ENCODE data around the gene UBE2K.

UBE2K gene

GRCh38 chr4:39713691-39714090, 15.8 kb downstream of the UBE2K start:
- H4K12ac ChIP-seq (ENCODE audit: low read depth, low read length), result no peak overlapping the region
- DNase-seq, result peak in 1 of 2 donors; percentile 35
- H3K9ac ChIP-seq (ENCODE audit: low read length), result no peak overlapping the region
- no peak overlapping the region for H2BK120ac ChIP-seq (ENCODE audit: insufficient read depth, low read length, poor library complexity)
- H4K8ac ChIP-seq (ENCODE audit: low read depth, low read length), result no peak overlapping the region
- no peak overlapping the region for H3K4me3 ChIP-seq (ENCODE audit: low read depth, low read length)
- no peak overlapping the region for H2AK5ac ChIP-seq (ENCODE audit: low read length)
- no peaks in the 10 kb centered on the region for H3K27me3 ChIP-seq (ENCODE audit: insufficient read depth, low read length)
- H2AFZ ChIP-seq (ENCODE audit: insufficient read depth, low read length, poor library complexity), result no peak overlapping the region
- no peaks in the 10 kb centered on the region for H3K9me3 ChIP-seq (ENCODE audit: insufficient read depth, low read depth, low read length)
- H3K79me1 ChIP-seq (ENCODE audit: low read length), result no peaks in the 10 kb centered on the region
- H3K4me2 ChIP-seq (ENCODE audit: low read length), result no peak overlapping the region
- peak overlapping the region; percentile 86 for H3K4ac ChIP-seq (ENCODE audit: low read depth, low read length)
- no peak overlapping the region for H2BK5ac ChIP-seq (ENCODE audit: low read depth, low read length, poor library complexity)
- H4K91ac ChIP-seq (ENCODE audit: low read depth, low read length), result no peak overlapping the region
- H3K23ac ChIP-seq (ENCODE audit: low read length), result no peak overlapping the region
- H3K4me1 ChIP-seq (ENCODE audit: control insufficient read depth in 1 of 2, insufficient read depth in 2 of 2, low read length in 2 of 2), result peaks cover 4 to 5% of the 10 kb centered on the region in 2 experiments
- H3K14ac ChIP-seq (ENCODE audit: low read length), result no peak overlapping the region
- WGBS (ENCODE audit: extremely low coverage, insufficient coverage, insufficient read length), result no CpG with 5 or more reads among the region's 1 CpG
- peaks cover 2 to 14% of the 10 kb centered on the region in 2 experiments for H3K36me3 ChIP-seq (ENCODE audit: control insufficient read depth in 1 of 2, insufficient read depth in 2 of 2, low read length in 2 of 2)
- no peak overlapping the region for H3K18ac ChIP-seq (ENCODE audit: low read length)
- no peak overlapping the region for H3K27ac ChIP-seq (ENCODE audit: low read depth, low read length)
- peaks cover 24% of the 10 kb centered on the region for H3K79me2 ChIP-seq (ENCODE audit: control insufficient read depth, insufficient read depth, low read length, poor library complexity)
- H2BK12ac ChIP-seq (ENCODE audit: low read length), result no peak overlapping the region

GRCh38 chr4:39714166-39714565, 16.2 kb downstream of the UBE2K start:
- H2AK5ac ChIP-seq (ENCODE audit: low read length), result no peak overlapping the region
- H4K91ac ChIP-seq (ENCODE audit: low read depth, low read length), result no peak overlapping the region
- no peak overlapping the region for H2BK12ac ChIP-seq (ENCODE audit: low read length)
- H3K4me3 ChIP-seq (ENCODE audit: low read depth, low read length), result no peak overlapping the region
- no peak overlapping the region for H3K23ac ChIP-seq (ENCODE audit: low read length)
- H2BK5ac ChIP-seq (ENCODE audit: low read depth, low read length, poor library complexity), result no peak overlapping the region
- no peak overlapping the region for H2BK120ac ChIP-seq (ENCODE audit: insufficient read depth, low read length, poor library complexity)
- no peak overlapping the region for H3K9ac ChIP-seq (ENCODE audit: low read length)
- peaks cover 2 to 14% of the 10 kb centered on the region in 2 experiments for H3K36me3 ChIP-seq (ENCODE audit: control insufficient read depth in 1 of 2, insufficient read depth in 2 of 2, low read length in 2 of 2)
- H3K9me3 ChIP-seq (ENCODE audit: insufficient read depth, low read depth, low read length), result no peaks in the 10 kb centered on the region
- H3K27ac ChIP-seq (ENCODE audit: low read depth, low read length), result no peak overlapping the region
- DNase-seq, result no peak
- H3K27me3 ChIP-seq (ENCODE audit: insufficient read depth, low read length), result no peaks in the 10 kb centered on the region
- H3K79me1 ChIP-seq (ENCODE audit: low read length), result no peaks in the 10 kb centered on the region
- no peak overlapping the region for H4K12ac ChIP-seq (ENCODE audit: low read depth, low read length)
- peaks cover 7% of the 10 kb centered on the region in 2 experiments for H3K4me1 ChIP-seq (ENCODE audit: control insufficient read depth in 1 of 2, insufficient read depth in 2 of 2, low read length in 2 of 2)
- no peak overlapping the region for H2AFZ ChIP-seq (ENCODE audit: insufficient read depth, low read length, poor library complexity)
- no peak overlapping the region for H4K8ac ChIP-seq (ENCODE audit: low read depth, low read length)
- H3K4me2 ChIP-seq (ENCODE audit: low read length), result no peak overlapping the region
- H3K79me2 ChIP-seq (ENCODE audit: control insufficient read depth, insufficient read depth, low read length, poor library complexity), result peaks cover 24% of the 10 kb centered on the region
- no peak overlapping the region for H3K14ac ChIP-seq (ENCODE audit: low read length)
- no peak overlapping the region for H3K18ac ChIP-seq (ENCODE audit: low read length)
- H3K4ac ChIP-seq (ENCODE audit: low read depth, low read length), result peak overlapping the region; percentile 86
- no CpG with 5 or more reads among the region's 3 CpGs for WGBS (ENCODE audit: extremely low coverage, insufficient coverage, insufficient read length)

GRCh38 chr4:39715788-39716187, 17.9 kb downstream of the UBE2K start:
- Histone ChIP-seq H3K4me3 (ENCODE audit: low read depth, low read length) (no peak overlapping the region), H3K4me2 (ENCODE audit: low read length) (no peak overlapping the region), H2AK5ac (ENCODE audit: low read length) (no peak overlapping the region), H4K8ac (ENCODE audit: low read depth, low read length) (no peak overlapping the region), H2BK12ac (ENCODE audit: low read length) (no peak overlapping the region), H2AFZ (ENCODE audit: insufficient read depth, low read length, poor library complexity) (no peak overlapping the region), H3K36me3 (ENCODE audit: control insufficient read depth in 1 of 2, insufficient read depth in 2 of 2, low read length in 2 of 2) (peaks cover 2 to 14% of the 10 kb centered on the region in 2 experiments), H3K14ac (ENCODE audit: low read length) (no peak overlapping the region), H2BK120ac (ENCODE audit: insufficient read depth, low read length, poor library complexity) (no peak overlapping the region), H3K79me2 (ENCODE audit: control insufficient read depth, insufficient read depth, low read length, poor library complexity) (peaks cover 21% of the 10 kb centered on the region), H3K27me3 (ENCODE audit: insufficient read depth, low read length) (no peaks in the 10 kb centered on the region), H3K4ac (ENCODE audit: low read depth, low read length) (no peak overlapping the region), H3K79me1 (ENCODE audit: low read length) (no peaks in the 10 kb centered on the region), H3K4me1 (ENCODE audit: control insufficient read depth in 1 of 2, insufficient read depth in 2 of 2, low read length in 2 of 2) (peaks cover 7% of the 10 kb centered on the region in 2 experiments), H3K27ac (ENCODE audit: low read depth, low read length) (no peak overlapping the region), H4K91ac (ENCODE audit: low read depth, low read length) (no peak overlapping the region), H3K18ac (ENCODE audit: low read length) (no peak overlapping the region), H3K9me3 (ENCODE audit: insufficient read depth, low read depth, low read length) (no peaks in the 10 kb centered on the region), H2BK5ac (ENCODE audit: low read depth, low read length, poor library complexity) (no peak overlapping the region), H3K23ac (ENCODE audit: low read length) (no peak overlapping the region), H3K9ac (ENCODE audit: low read length) (no peak overlapping the region), H4K12ac (ENCODE audit: low read depth, low read length) (no peak overlapping the region)
- DNase-seq, result no peak
- no CpG with 5 or more reads among the region's 3 CpGs for WGBS (ENCODE audit: extremely low coverage, insufficient coverage, insufficient read length)

GRCh38 chr4:39716356-39716755, 18.4 kb downstream of the UBE2K start:
- Histone ChIP-seq H4K91ac (ENCODE audit: low read depth, low read length) (no peak overlapping the region), H3K9me3 (ENCODE audit: insufficient read depth, low read depth, low read length) (no peaks in the 10 kb centered on the region), H3K27ac (ENCODE audit: low read depth, low read length) (no peak overlapping the region), H3K9ac (ENCODE audit: low read length) (no peak overlapping the region), H2AFZ (ENCODE audit: insufficient read depth, low read length, poor library complexity) (no peak overlapping the region), H3K79me2 (ENCODE audit: control insufficient read depth, insufficient read depth, low read length, poor library complexity) (peaks cover 23% of the 10 kb centered on the region), H3K4me3 (ENCODE audit: low read depth, low read length) (no peak overlapping the region), H4K8ac (ENCODE audit: low read depth, low read length) (no peak overlapping the region), H2BK120ac (ENCODE audit: insufficient read depth, low read length, poor library complexity) (no peak overlapping the region), H3K36me3 (ENCODE audit: control insufficient read depth in 1 of 2, insufficient read depth in 2 of 2, low read length in 2 of 2) (peaks cover 2 to 14% of the 10 kb centered on the region in 2 experiments), H3K4me1 (ENCODE audit: control insufficient read depth in 1 of 2, insufficient read depth in 2 of 2, low read length in 2 of 2) (peaks cover 7% of the 10 kb centered on the region in 2 experiments), H3K14ac (ENCODE audit: low read length) (no peak overlapping the region), H2AK5ac (ENCODE audit: low read length) (no peak overlapping the region), H4K12ac (ENCODE audit: low read depth, low read length) (no peak overlapping the region), H3K79me1 (ENCODE audit: low read length) (no peaks in the 10 kb centered on the region), H3K18ac (ENCODE audit: low read length) (no peak overlapping the region), H3K4me2 (ENCODE audit: low read length) (no peak overlapping the region), H3K27me3 (ENCODE audit: insufficient read depth, low read length) (no peaks in the 10 kb centered on the region), H3K4ac (ENCODE audit: low read depth, low read length) (peak overlapping the region; percentile 53), H2BK12ac (ENCODE audit: low read length) (no peak overlapping the region), H3K23ac (ENCODE audit: low read length) (no peak overlapping the region), H2BK5ac (ENCODE audit: low read depth, low read length, poor library complexity) (no peak overlapping the region)
- WGBS (ENCODE audit: extremely low coverage, insufficient coverage, insufficient read length), result no CpG with 5 or more reads among the region's 11 CpGs
- peak; percentile 45 to 67 for DNase-seq

Measured in trophoblast cell (in vitro differentiated cells and primary cell).